Medulla oblongata (tissue), 1 donor: ENCODE data around the gene GREB1.

Source experiments
- DNase-seq: peaks from one replicate; pipeline ENCODE4 v3.0.0-alpha.2; 2015; ENCODE audit errors: extremely low spot score

GREB1 gene

DNA sequence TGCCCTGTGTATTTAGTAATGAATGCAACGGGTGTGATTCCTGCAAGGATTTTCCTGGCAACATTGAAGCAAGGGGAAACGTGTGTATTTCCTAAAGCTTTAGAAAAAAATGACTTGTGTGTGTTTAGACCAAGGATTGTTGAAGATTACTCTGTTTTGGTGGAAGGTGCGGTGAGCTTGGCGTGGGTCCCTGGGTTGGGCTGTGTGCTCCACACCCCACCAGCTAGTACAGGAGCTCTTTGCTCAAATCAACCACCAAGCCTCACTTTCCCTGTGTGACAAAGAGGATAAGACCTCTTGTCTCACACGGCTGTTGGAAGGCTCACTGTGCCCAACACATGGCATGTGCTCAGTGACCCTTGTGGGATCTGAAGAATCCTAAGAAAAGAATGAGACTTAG is 21.4 kb upstream of the GREB1 start:
- DNase-seq, result no peak

DNA sequence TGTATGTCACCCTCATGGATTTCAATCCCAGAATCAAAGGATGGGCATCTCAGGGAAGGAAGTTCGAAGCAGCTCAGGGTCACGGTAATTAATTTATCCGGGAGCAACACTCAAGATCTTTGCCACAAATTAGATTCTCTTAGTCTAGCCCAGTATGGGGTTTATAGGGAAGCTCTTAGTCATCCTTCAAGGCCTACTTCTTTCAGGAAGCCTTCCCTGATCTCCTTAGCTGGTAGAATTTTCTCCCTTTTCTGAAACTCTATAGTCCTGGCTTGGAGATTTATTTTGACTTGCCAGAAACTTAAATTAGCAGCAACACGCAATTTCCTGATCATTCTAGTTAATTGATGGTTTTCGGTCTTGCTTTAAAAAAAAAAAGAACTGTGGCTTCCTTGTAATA is 20.5 kb upstream of the GREB1 start:
- DNase-seq, result no peak

DNA sequence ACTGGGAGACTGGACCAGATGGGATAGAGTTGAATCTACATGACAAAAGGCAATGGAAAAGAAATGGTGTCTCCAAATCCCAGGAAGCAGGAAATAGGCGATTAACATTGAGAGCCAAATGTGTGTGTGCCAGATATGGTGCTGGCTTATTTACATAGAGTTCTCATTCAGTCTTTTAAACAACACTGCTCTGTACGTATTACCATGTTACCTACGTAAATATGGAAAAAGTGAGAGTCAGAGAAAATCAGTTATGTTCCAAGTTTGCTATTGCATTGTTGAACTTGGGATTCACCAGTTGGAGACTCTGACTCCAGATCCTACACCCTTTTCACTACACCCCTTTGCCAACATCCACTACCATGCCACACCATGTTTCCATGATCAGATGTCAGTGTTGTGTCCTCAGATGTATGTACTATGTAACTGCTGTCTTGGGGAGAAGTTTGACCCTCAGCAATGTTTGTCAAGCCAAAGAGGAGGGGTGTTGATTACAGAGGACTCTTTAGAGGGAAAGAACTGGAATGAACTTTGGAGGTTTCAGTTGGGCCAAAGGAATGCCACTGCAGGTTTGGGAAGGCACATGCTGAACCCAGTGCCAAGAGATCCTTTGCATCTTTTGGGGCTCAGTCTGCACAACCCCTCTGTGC is 19.6 kb upstream of the GREB1 start:
- no peak for DNase-seq

DNA sequence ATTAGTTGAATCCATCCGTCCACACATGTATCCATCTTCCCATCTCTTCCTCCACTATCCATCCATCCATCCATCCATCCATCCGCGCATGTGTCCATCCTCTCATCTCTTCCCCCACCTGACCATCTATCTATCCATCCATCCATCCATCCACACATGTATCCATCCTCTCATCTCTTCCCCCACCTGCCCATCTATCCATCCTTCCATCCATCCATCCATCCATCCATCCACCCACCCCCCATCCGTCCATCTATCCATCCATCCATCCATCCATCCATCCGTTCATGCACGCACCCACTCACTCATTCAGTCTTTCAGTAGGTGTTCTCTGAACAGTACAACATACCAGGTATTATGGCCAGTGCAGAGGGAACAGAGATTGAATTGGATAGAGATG is 18.9 kb upstream of the GREB1 start:
- no peak for DNase-seq

DNA sequence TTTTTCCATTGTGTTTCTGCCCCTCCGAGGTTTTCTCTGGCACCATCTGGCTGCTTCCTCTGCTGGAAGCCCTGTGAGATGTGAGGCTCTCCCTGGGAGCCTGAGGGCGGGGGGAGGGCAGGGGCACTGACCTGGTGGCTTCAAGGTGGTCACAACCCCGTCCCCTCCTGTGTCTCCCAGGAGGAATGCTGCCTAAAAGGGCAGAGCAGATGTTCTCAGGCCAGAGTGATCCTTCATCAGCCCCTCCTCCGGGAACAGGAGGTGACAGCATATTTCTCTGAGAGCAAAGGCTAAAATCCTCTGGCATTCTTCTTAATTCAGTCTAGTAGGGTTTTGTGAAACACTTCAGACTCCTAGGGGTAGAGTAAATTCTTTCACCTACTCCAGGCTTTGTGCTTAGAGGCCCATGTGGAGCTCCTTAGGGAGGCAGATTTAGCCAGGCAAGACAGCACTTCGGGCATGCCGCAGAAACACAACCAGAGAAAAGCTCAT is 18.3 kb upstream of the GREB1 start:
- no peak for DNase-seq

DNA sequence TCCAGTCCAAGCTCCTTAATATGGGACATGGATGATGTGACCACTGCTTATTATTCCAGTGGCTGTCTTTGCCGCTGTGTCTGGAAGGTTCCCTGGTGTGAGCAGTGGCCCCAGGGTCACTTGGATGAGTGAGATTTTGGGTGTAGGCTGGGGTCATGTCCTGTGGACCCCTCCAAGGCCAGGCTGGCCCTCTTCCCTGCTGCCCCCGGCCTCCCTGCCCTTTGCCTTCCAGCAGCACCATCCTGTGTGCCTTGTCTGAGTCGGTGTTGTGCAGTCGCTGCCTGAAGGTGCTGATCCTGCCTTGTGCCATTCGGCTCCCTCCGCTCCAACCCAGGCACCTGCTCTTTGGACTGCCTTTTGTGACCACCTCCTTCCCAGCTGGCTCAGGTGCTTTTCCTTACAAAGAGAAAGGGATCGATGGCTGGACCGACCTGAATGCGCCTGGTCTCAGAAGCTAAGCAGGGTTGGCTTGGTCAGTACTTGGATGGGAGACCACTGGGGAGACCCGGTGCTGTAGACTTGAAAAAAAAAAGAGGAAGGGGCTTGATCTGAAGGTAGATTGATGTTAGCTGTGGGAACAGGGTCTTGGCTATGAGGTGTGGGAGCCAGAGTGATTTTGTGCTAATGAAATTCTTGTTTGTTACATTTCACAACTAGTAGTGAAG is 16.7 kb upstream of the GREB1 start:
- DNase-seq, result no peak

DNA sequence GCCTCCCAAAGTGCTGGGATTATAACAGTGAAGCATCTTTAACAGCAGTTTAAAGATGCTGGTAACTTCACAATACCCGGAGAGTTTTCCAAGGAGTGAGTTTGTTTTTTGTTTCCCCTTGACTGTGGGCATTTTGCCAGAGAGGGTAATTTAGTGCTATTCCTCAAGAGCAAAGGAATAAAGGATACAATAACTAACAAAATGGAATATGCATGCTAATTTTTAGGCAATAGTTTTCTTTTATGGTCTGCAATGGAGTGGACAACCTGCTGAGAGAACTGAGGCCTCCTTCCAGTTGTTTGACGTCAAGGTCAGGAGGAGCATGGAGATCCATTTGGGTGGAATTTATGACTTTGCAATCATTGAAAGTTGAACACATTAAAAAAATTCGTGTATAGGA is 15.9 kb upstream of the GREB1 start:
- DNase-seq, result no peak

DNA sequence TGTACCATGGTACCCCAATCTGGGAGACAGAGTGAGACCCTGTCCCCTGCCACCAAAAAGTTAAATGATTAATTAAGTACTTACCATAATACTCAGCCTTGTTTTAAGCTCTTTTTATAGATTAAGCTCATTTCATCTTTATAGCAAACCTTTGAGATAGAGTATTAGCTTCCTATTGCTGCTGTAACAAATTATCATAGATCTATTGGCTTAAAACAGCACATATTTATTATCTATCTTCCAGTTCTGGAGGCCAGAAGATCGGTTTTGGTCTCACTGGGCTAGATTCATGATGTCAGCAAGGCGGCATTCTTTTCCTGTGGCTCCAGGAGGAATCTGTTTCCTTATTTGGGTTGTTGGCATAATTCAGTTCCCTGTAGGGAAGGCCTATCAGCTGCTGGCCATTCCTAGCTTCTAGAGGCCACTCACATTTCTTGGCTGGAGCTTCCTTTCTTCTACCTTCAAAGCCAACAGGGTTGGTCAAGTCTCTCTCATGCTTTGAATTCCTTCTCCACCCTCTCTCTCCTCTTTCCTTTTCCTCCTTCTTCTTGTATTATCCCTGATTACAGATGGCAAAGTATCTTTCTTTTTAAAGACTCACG is 13.7 kb upstream of the GREB1 start:
- DNase-seq, result no peak

DNA sequence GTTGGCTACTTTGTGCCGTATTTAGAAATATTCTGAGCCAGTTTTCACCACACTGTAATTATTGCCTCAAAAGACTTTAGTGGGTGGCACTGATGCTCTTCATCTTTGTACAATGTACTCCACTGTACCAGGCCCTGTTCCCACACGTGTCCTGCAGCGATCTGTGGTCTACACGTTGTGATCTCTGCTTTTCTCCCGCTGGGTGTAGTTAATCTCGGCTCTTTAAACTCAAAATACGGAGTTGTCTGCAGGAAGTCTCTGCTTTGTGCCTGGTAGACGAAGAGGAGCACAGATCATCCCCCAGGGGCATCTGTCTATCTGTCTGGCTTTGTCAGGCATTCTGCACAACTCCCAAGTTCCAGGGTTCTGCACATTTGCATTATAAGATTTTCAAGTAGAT is 12.1 kb upstream of the GREB1 start:
- DNase-seq, result no peak

DNA sequence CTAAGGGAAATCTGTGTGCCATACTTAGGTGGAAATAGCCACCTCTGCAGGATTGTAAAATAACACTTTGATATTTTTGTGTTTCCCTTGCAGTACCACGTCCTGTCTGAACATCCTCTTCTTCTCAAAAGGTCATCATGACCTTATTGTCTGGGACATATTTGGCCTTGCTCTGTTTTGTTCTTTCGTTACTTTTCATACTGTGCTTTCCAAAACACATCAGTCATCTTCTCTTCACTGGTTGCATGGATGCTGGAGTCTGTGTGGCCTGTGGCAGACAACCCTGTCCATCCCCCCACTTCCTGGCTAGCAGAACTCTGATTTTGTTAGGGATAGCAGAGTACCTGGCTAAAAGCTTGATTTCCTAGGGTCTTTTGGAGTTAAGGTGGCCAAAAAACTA is 9.4 kb upstream of the GREB1 start:
- no peak for DNase-seq

DNA sequence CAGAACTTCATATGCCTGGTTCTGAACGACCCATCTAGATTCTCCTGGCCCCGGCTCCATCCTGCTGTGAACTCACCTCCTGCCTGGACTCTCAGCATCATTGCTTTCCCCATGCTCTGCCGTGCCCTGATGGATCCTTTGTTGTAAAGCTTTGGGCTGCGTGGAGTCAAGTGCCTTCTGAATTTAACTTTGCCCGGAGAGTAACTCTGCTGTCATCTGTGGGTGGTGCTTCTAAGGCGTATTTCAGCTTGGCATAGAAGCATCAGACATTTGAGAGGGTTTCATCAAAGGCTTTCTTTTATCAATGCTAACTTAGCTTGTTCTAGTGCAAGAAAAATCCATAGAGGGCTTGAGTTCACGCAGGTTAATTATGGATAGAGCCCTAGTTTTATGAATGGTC is 8.1 kb upstream of the GREB1 start:
- DNase-seq, result no peak

DNA sequence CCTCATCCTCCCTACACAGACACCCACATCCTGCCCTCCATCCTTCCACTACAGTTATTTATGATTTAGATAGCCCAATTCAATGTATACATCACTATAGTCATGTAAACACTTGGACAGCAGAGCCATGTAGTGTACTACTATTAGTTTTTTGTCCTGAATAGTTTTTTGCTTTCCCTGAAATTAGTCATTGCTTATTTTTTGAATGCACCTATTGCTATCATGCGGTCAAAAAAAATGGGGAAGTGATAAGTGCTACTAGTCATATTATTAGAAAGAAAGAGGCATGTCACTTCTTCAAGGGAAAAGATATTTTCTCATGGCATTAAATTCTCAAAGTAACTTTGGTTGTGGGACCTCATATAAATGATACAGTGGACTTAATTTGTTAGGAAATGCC is 6.8 kb upstream of the GREB1 start:
- no peak for DNase-seq

DNA sequence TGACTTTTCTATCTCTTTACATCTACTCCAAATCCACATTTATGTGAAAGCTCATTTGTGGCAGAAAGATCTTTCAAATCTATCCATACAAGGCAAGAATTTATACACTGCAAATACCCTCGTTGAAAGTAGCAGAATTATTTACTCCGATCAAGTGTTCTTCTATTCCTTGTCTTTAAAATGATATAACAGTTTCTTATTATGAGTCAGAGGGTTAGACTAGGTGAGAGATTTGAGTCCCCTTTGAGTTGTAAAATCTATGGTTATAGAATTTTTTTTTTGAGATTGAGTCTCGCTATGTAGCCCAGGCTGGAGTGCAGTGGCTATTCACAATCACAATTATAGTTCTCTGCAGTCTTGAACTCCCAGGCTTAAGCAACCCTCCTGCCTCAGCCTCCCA is 5.6 kb upstream of the GREB1 start:
- no peak for DNase-seq

DNA sequence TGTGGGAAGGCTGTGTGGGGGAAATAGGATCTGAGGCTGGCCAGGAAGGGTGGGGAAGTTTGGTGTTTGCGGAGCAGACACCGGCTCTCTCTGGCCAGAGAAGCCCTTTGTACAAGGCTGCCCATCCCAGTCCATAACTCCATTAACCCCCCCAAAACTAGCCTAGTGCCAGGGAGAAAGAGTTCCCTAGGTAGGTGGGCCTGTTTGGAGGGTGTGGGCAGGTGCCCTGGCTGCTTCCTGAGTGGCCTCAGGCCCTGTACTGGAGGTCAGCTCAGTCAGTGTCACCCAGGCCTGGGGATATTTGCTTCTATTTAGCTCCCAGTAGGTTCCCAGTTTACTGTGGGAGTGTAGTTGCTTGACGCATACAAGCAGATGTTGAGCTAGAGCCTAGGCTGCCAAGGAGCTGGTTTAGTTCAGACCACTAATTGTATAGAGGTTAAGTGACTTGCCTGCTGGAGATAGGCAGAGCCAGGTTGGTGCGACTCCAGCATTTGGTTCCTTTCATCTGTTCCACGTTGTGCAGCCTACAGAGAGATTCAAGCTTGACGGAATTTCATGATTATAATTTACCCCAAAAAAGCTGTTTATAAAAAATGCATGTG is 2.9 kb upstream of the GREB1 start:
- no peak for DNase-seq

DNA sequence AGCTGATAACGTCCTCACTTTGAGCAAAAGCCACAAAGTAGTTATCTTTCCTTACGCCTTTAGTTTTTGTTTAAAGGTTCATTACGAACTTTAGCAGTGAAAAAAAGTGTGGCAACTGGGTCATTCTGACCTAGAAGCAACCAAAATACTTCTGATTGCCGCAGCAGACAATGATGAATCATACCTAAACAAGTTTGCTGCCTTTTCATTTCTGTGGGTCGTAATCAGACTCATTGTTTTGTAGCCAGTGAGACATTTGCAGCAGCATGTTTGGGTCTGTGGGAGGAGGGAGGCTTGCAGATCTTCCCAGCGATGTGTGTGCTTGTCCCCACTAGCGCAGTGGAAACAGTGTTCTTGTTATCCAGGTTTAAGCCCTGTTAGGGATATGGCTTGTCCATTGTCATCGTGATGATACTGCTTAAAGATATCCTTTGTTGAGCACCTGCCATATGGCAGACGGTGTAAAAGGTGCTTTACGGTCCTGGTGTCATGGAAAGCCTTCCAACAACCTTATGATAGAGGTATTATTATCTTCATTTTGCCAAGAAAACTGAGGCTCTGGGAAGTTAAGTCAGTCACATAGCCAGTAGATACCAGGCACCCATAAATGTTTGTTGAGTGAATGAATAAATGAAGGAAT is 1.3 kb upstream of the GREB1 start:
- no peak for DNase-seq

DNA sequence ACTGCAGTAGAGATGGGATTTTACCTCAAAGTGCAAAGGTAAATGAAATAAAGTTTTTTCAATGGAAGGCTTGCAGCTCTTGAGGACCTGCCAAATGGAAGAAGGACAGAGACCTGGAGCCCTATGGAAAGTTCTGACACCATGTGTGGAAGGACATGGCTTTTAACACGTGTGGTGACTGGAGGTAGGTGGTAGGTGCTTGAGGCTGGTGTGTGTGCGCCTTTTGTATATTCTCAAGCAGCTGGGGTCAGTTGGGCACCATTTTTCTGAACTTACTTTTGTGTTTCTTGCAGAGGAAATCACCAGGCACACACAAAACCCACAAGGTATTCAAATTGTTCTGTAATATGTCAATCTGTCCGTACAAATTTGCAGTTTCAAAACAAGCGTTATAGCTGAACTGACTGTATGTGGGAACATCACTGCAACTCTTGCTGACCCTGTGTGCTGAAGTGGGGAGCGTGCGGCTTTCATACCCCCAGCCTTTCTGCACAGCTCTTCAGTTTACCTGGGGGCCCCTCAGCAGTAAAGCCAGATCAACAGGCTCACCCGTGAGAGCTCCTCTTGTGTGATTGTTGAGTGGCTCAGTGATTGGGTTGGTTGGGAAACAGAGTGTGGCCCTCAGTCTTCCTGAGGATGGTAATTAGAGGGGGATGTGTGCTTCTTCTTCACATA is 363 bp downstream of the GREB1 start:
- DNase-seq, result no peak

DNA sequence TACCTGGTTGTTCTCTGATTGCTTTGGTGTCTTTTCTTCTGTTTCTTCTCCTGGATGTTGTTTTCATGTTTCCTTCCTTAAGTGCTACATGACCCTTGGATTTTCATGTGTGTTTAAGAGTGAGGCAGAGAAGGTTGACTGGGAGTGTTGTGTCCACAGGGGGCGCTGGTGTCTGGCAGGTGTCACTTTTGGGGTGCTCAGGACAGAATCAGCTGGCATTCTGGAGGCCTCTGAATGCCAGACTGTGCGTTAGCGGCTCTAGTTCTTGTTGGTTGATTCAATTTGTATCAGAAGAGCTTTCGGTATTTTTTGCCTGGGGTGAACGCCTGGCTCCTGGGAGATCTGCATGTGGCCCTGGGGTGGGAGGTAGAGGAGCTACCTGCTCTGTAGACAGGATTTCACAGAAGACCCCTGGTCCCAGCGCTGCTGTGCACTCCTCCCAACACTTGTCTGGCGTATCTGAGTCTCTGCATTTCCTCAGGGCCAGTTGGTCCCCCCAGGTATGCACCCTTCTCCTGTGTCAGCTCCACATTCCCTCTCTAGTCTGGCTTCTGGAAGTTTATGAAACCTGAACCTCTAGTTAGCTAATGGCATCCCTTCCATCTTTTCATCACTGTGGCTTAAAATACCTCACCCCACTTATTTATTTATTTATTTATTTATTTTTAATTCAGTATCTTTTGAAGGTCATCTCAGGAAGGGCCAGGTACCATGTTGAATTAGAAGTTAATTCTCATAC is 1.1 kb downstream of the GREB1 start:
- no peak for DNase-seq

DNA sequence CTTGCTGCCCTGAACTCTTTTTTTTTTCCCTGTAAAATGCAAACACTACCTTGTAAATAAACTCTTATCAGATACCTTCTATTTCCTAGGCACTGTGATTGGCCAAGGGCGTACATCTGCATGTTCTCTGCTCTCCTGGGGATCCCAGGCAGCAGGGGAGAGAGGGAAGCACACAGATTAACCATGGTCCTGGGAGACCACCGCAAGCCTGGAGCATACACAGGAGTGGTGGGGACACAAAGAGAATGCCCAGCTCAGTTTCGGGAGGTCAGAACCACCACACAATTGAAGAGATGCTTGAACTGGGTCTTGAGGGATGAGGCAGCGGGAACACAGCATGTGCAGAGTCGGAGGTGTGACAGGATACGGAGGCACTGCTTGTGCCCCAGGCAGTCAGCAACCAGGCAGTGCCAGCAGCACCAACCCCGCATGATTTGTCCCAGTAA is 2.1 kb downstream of the GREB1 start:
- DNase-seq, result no peak

DNA sequence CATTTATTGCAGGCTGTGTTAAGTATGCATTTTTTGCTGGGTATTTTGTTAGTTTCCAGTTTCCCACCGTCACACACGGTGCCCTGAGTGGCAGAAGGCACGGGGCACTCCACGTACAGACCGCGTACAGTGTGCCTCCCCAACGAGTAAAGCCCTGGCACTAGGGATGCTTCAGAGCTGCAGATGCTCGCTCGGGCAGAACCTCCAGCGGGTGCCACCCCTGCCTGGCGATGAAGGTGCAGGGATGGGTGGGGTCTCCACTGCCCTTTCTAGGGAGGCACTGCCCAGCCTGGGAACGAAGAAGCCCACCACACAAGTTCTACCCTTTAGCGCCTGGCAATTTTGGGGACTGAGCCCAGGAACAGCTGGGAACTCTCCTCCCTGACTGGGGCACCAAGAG is 4.1 kb downstream of the GREB1 start:
- DNase-seq, result no peak

DNA sequence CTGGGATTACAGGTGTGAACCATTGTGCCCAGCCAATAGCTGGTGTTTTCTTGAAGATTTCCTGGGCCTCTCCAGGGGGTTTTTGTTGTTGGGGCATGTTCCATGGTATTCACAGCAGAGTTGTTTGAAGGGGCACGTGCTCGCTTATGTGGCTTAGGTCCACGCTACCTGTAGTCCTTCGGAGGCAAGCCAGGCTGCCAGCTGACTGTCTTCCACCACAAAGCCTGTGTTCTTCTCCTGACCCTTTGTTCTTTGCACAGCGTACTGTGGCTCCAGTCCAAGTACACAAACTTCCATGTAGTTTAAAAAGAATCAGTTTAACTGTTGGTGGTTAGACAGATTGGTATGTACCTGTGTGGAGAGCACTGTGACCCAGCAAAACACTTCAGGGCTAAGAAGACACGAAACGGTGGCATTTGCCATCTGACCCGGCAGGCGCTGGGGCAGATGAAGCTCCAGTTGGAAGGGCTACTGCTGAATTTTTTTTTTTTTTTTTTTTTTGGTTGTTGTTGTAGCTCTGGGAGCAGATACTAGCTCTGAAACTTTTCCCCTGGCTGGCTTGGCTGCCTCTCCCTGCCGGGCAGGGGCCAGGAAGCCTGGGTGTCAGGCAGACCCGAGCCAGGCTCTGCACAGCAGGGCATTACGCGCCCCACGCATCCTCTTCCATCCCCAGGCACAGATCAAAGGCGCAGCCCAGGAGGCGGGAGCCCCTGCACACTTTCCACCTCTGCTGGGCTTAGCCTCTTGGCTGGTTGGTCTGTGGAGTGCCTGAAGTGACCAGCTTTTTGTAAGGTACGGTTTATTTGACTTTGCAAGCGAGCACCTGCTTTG is 5.7 kb downstream of the GREB1 start:
- DNase-seq, result no peak
